GM19463 (cell line): Measurements from ENCODE around the gene BFSP1.

Experiments
- ATAC-seq: cut with Tn5 transposase; IDR thresholded peaks from one replicate; pipeline ENCODE4 v1.9.1; 2021; ENCODE audit warnings: mild to moderate bottlenecking, moderate library complexity; ENCODE audit not compliant: unreplicated experiment

The BFSP1 gene

GRCh38 chr20:17524560-17524959, 6.6 kb downstream of the BFSP1 start:
- ATAC-seq = no peak

- no peak for ATAC-seq
These were observed 7.9 kb downstream of the BFSP1 start for GRCh38 chr20:17523326-17523725.

- no peak for ATAC-seq
These were observed 8.7 kb downstream of the BFSP1 start for GRCh38 chr20:17522528-17522927.

DNA sequence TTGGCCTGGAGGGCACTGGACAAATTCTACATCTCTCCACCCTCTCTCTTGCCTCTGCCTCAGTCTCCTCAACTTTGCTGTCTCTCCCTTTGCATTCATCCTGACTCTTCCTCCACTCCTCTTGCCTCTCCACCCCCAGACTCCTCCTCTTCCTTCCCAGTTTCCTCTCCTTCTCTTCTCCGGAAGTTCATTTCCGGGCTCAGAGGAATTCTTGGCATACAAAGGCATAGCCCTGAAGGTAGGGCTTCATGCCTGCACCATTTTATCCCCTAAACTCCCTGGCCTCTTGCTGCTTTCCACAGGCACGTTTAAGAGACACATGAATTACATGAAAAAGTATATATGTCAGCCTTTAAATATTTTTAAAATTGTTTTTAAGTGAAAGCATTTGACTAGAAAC, 10.6 kb downstream of the BFSP1 start:
- ATAC-seq = no peak

DNA sequence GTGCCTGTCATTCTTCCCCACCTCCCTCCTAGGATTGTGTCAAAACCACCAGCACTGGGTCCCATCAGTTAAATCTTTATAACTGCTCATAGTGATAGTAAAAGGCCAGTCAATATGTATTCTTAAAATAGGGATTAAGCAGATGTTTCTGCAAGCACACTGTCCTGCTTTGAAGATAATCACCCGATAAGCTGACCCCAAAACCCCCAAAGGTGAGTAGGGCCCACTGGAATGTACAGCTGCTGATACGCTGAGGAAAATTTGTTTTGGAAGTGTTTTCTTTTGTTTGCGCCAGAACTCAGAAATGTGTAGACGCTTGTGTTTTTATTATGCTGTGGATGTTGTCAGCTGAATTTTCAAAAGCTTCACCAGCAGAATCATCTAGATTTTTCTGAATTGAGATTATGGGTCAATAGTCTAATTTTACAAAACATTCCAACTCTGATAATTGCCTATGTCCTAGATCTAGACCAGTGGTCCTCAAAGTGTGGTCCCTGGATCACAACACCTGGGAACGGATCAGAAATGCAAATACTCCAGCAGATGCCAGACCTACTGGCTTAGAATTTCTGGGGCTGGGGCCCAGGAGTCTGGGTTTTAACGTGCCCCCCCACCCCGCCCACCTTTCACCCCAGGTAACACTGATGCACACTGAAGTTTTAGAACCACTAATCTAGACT, 11.4 kb downstream of the BFSP1 start:
- ATAC-seq = no peak

GRCh38 chr20:17518339-17519052, 12.7 kb downstream of the BFSP1 start:
- ATAC-seq = no peak

DNA sequence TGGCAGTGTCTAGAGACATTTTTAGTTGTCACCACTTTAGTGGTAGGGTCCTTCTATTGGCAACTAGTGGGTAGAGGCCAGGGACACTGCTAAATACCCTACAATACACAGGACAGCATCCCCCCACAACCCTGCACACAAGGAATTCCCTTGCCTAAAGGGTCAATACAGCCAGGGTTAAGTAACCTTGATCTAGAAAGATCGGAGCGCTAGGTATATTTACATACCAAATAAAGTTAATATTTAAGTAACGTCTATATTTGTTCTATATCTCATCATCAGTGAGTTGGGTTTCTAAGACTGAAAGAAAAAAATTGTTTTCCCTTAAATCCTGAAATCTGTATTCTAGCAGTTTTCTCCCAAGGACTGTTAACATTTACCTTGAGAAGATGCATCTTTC, 16.1 kb downstream of the BFSP1 start:
- ATAC-seq = no peak

DNA sequence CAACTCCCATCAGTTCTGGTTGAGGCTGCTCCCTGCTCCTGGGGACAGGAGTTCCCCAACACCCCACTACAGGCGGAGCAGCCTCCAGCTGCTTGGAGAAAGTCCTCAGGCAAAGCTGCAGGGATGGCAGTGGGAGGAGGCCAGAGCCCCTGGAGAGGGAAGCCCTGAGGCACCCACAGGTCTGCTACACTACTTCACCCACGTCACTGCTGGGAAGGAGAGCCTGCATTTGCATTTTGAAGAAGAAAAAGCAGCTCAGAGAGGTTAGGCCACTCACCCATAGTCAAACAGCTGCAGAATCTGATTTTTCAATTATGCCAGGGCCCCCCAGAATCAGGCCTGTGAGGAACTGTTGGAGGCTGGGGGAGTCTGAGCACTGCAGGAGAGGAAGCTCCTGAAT, 17.2 kb downstream of the BFSP1 start:
- no peak for ATAC-seq

DNA sequence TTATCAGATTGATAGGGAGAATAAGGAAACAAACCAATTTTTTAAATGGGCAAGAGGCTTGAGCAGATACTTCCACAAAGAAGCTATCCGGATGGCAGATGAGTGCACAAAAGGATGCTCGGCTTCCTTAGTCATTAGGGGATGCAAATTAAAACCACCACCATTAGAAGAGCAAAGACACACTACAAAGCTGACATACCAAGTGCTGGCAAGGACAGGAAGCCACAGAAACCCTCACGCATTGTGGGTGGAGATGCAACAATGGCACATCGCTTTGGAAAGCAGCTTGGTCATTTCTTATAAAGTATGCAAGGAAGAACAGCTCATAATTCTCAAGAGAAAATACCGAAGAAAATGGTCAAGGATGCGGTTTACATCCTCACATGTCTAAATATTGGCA, 19.8 kb downstream of the BFSP1 start:
- no peak for ATAC-seq

GRCh38 chr20:17510548-17510947, 20.6 kb downstream of the BFSP1 start:
- ATAC-seq = no peak

- ATAC-seq = no peak
These were observed 22.4 kb downstream of the BFSP1 start for GRCh38 chr20:17508756-17509155.

DNA sequence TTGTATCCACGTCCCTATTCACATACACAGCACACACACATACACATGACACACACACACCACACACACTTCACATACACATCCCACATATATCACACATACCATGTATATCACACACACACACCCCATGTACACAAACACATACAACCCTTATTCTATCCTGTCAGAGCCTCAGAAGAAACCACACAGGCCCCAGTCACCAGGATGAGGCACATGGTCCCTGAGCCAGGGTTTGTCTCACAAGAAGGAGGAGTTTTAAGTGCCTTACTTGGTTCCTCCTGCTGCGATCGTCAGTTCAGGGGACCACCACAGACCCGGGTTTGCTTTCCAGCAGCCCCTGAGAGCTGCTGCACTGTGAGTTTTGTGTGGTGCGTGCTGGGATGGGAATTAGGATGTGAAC, 23.6 kb downstream of the BFSP1 start:
- ATAC-seq = no peak

- no peak for ATAC-seq
These were observed 24.1 kb downstream of the BFSP1 start for GRCh38 chr20:17507032-17507431.

DNA sequence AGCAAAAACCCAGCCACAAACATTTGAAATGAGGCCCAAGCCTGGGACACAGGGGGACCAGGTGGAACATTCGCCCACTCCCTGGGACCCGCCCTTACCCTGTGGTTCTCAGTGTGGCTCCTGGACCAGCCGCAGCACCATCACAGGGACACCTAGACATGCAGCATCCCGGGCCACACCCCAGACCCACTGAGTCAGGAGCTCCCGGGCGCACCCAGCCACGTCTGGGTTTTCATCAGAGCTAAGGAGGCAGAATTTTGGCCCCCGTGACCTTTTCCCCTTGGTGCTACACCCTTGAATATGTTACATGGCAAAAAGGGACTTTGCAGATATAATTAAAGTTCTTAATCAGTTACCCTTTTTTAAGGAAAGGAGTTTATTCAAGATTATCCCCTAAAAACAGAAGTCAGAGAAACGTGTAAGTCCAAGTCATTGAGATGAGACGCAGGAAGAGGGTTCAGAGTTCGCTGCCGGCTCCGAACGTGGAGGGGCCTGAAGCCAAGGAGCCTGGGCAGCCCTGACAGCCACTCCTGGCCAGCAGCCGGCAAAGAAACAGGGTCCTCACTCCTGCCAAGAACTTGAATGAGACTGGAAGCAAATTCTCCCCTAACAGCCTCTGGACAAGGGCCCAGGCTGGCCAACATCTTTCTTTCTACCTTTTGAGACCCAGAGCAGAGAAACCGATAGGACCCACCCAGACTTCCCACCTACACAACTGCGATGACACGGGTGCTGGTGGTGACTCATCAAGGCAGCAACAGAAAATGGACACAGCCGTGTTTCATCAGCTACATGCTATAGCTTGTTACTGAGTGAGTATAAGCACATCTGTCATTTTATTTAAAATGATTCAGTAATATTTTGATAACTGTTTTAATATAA, 25.3 kb downstream of the BFSP1 start:
- ATAC-seq = peak; percentile 9

- ATAC-seq = peak; percentile 68
These were observed 26.1 kb downstream of the BFSP1 start for GRCh38 chr20:17504898-17505635.

- peak; percentile 24 for ATAC-seq
These were observed 26.9 kb downstream of the BFSP1 start for GRCh38 chr20:17504066-17504897.

GRCh38 chr20:17503301-17504065, 27.7 kb downstream of the BFSP1 start:
- ATAC-seq = no peak

DNA sequence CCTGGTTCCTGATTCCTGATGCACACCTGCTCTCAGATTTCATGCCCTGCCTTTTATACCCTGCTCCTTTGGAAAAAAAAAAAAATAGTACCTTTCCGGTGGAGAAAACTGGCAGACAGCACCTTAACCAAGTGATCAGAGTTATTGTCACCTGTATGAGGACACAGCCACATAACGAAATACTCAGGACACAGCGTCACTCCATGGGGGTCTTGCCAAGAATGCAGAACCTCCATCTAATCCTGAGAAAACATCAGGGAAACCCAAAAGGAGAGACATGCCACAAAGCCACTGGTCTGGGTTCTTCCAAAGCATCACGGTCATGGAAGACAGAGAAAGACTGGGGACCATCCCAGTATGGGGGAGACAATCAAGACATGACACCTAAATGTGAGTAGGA, 29.1 kb downstream of the BFSP1 start:
- ATAC-seq = no peak

GRCh38 chr20:17501701-17502100, 29.5 kb downstream of the BFSP1 start:
- ATAC-seq = no peak
